Measurements from ENCODE around the gene MARK2. TPM values are rescaled to one million over a fixed set of nuclear protein-coding genes. Genes with fewer than 3 reads are reported as not detected.
"Not testable (repeated sequence)": the region's sequence is repeated elsewhere in the genome, so short reads cannot be mapped to it uniquely, and the experiment has no call there.

MARK2 gene
- 25.6 TPM for polyA plus RNA-seq (2013, experiment 1 of 2)
- polyA plus RNA-seq (2013, experiment 2 of 2): 25.6 TPM

- Histone ChIP-seq H3K4me1 (ENCODE audit: insufficient read depth, low read length) (peaks cover 37% of the 10 kb centered on the region), H3K27me3 (ENCODE audit: insufficient read depth, low read length) (no peaks in the 10 kb centered on the region), H3K9ac (ENCODE audit: low read depth, low read length) (peak within 1 kb of the TSS; percentile 86), H3K9me3 (ENCODE audit: insufficient read depth, low read depth, low read length) (no peaks in the 10 kb centered on the region), H3K27ac (ENCODE audit: low read depth, low read length) (peak within 1 kb of the TSS; percentile 82; the same call in 1 of the 2 replicates), H3K4me3 (ENCODE audit: low read length) (peak within 1 kb of the TSS; percentile 93), H3K36me3 (ENCODE audit: insufficient read depth, low read length) (0 out of 2 replicates have a peak, but pooled peaks cover 4% of the 10 kb centered on the region)
- under 1% methylated on average over 100 of the region's 100 CpGs for WGBS
Measured at GRCh38 chr11:63838678-63839507, at the start of gene MARK2. MARK2 (plus strand) TSS chr11:63839110; CDS start chr11:63839507, 397 bp downstream.

GRCh38 chr11:63791495-63792167, 47.3 kb upstream of the MARK2 start:
- Histone ChIP-seq H3K4me1 (ENCODE audit: insufficient read depth, low read length) (no peaks in the 10 kb centered on the region), H3K9ac (ENCODE audit: low read depth, low read length) (no peak overlapping the region)

GRCh38 chr11:63793161-63793560, 45.7 kb upstream of the MARK2 start:
- H3K27me3 ChIP-seq (ENCODE audit: insufficient read depth, low read length): no peaks in the 10 kb centered on the region
- peaks cover 20% of the 10 kb centered on the region for H3K9me3 ChIP-seq (ENCODE audit: insufficient read depth, low read depth, low read length)
- H3K27ac ChIP-seq (ENCODE audit: low read depth, low read length): no peak overlapping the region
- no peak overlapping the region for H3K4me3 ChIP-seq (ENCODE audit: low read length)
- H3K9ac ChIP-seq (ENCODE audit: low read depth, low read length): no peak overlapping the region
- H3K4me1 ChIP-seq (ENCODE audit: insufficient read depth, low read length): no peaks in the 10 kb centered on the region
- no peaks in the 10 kb centered on the region for H3K36me3 ChIP-seq (ENCODE audit: insufficient read depth, low read length)

More at GRCh38 chr11:63791495-63792167, 47.3 kb upstream of the MARK2 start:
- no peaks in the 10 kb centered on the region for H3K36me3 ChIP-seq (ENCODE audit: insufficient read depth, low read length)
- no peak overlapping the region for H3K27ac ChIP-seq (ENCODE audit: low read depth, low read length)
- H3K4me3 ChIP-seq (ENCODE audit: low read length): no peak overlapping the region
- H3K9me3 ChIP-seq (ENCODE audit: insufficient read depth, low read depth, low read length): peaks cover 20% of the 10 kb centered on the region
- H3K27me3 ChIP-seq (ENCODE audit: insufficient read depth, low read length): no peaks in the 10 kb centered on the region
- 91% methylated on average over 4 of the region's 6 CpGs for WGBS

GRCh38 chr11:63795066-63795465, 43.8 kb upstream of the MARK2 start:
- 94% methylated on average over 11 of the region's 11 CpGs for WGBS
- Histone ChIP-seq H3K27me3 (ENCODE audit: insufficient read depth, low read length) (no peaks in the 10 kb centered on the region), H3K36me3 (ENCODE audit: insufficient read depth, low read length) (no peaks in the 10 kb centered on the region), H3K9ac (ENCODE audit: low read depth, low read length) (no peak overlapping the region), H3K9me3 (ENCODE audit: insufficient read depth, low read depth, low read length) (peaks cover 20% of the 10 kb centered on the region), H3K4me3 (ENCODE audit: low read length) (no peak overlapping the region), H3K4me1 (ENCODE audit: insufficient read depth, low read length) (no peaks in the 10 kb centered on the region), H3K27ac (ENCODE audit: low read depth, low read length) (no peak overlapping the region)

GRCh38 chr11:63800921-63801320, 38.0 kb upstream of the MARK2 start:
- Histone ChIP-seq H3K4me3 (ENCODE audit: low read length) (no peak overlapping the region), H3K36me3 (ENCODE audit: insufficient read depth, low read length) (no peaks in the 10 kb centered on the region), H3K4me1 (ENCODE audit: insufficient read depth, low read length) (no peaks in the 10 kb centered on the region), H3K27ac (ENCODE audit: low read depth, low read length) (no peak overlapping the region), H3K27me3 (ENCODE audit: insufficient read depth, low read length) (no peaks in the 10 kb centered on the region), H3K9me3 (ENCODE audit: insufficient read depth, low read depth, low read length) (no peaks in the 10 kb centered on the region), H3K9ac (ENCODE audit: low read depth, low read length) (no peak overlapping the region)
- WGBS: 84% methylated on average over 4 of the region's 5 CpGs

GRCh38 chr11:63802637-63803414, 36.1 kb upstream of the MARK2 start:
- Histone ChIP-seq H3K27ac (ENCODE audit: low read depth, low read length) (no peak overlapping the region), H3K9ac (ENCODE audit: low read depth, low read length) (no peak overlapping the region), H3K4me3 (ENCODE audit: low read length) (no peak overlapping the region), H3K27me3 (ENCODE audit: insufficient read depth, low read length) (no peaks in the 10 kb centered on the region), H3K4me1 (ENCODE audit: insufficient read depth, low read length) (no peaks in the 10 kb centered on the region), H3K36me3 (ENCODE audit: insufficient read depth, low read length) (no peaks in the 10 kb centered on the region), H3K9me3 (ENCODE audit: insufficient read depth, low read depth, low read length) (no peaks in the 10 kb centered on the region)
- 90% methylated on average over 10 of the region's 10 CpGs for WGBS

- no peak overlapping the region for H3K27ac ChIP-seq (ENCODE audit: low read depth, low read length)
- 94% methylated on average over 6 of the region's 6 CpGs for WGBS
Measured at GRCh38 chr11:63804259-63804658, 34.7 kb upstream of the MARK2 start.

GRCh38 chr11:63805844-63806415, 33.0 kb upstream of the MARK2 start:
- Histone ChIP-seq H3K4me1 (ENCODE audit: insufficient read depth, low read length) (no peaks in the 10 kb centered on the region), H3K9ac (ENCODE audit: low read depth, low read length) (no peak overlapping the region)

More at GRCh38 chr11:63804259-63804658, 34.7 kb upstream of the MARK2 start:
- Histone ChIP-seq H3K27me3 (ENCODE audit: insufficient read depth, low read length) (no peaks in the 10 kb centered on the region), H3K9ac (ENCODE audit: low read depth, low read length) (no peak overlapping the region), H3K9me3 (ENCODE audit: insufficient read depth, low read depth, low read length) (no peaks in the 10 kb centered on the region), H3K4me1 (ENCODE audit: insufficient read depth, low read length) (no peaks in the 10 kb centered on the region), H3K4me3 (ENCODE audit: low read length) (no peak overlapping the region), H3K36me3 (ENCODE audit: insufficient read depth, low read length) (no peaks in the 10 kb centered on the region)

GRCh38 chr11:63810383-63810782, 28.5 kb upstream of the MARK2 start:
- H3K4me3 ChIP-seq (ENCODE audit: low read length); H3K27ac ChIP-seq (ENCODE audit: low read depth, low read length); H3K27me3 ChIP-seq (ENCODE audit: insufficient read depth, low read length); H3K36me3 ChIP-seq (ENCODE audit: insufficient read depth, low read length); H3K9ac ChIP-seq (ENCODE audit: low read depth, low read length); H3K9me3 ChIP-seq (ENCODE audit: insufficient read depth, low read depth, low read length): not testable (repeated sequence)
- 93% methylated on average over 11 of the region's 11 CpGs for WGBS
- peaks cover 12% of the 10 kb centered on the region for H3K4me1 ChIP-seq (ENCODE audit: insufficient read depth, low read length)

More at GRCh38 chr11:63805844-63806415, 33.0 kb upstream of the MARK2 start:
- Histone ChIP-seq H3K27ac (ENCODE audit: low read depth, low read length) (no peak overlapping the region), H3K36me3 (ENCODE audit: insufficient read depth, low read length) (no peaks in the 10 kb centered on the region), H3K9me3 (ENCODE audit: insufficient read depth, low read depth, low read length) (no peaks in the 10 kb centered on the region), H3K27me3 (ENCODE audit: insufficient read depth, low read length) (no peaks in the 10 kb centered on the region), H3K4me3 (ENCODE audit: low read length) (no peak overlapping the region)
- 94% methylated on average over 9 of the region's 9 CpGs for WGBS

- peaks cover 15% of the 10 kb centered on the region for H3K36me3 ChIP-seq (ENCODE audit: insufficient read depth, low read length)
- 0 out of 2 replicates have a peak, but pooled peaks cover 6% of the 10 kb centered on the region for H3K27me3 ChIP-seq (ENCODE audit: insufficient read depth, low read length)
- H3K9ac ChIP-seq (ENCODE audit: low read depth, low read length): no peak overlapping the region
- 0 out of 2 replicates have a peak overlapping the region, but pooled peaks have one; percentile 9 for H3K4me3 ChIP-seq (ENCODE audit: low read length)
- no peaks in the 10 kb centered on the region for H3K9me3 ChIP-seq (ENCODE audit: insufficient read depth, low read depth, low read length)
- 74% methylated on average over 3 of the region's 3 CpGs for WGBS
- H3K27ac ChIP-seq (ENCODE audit: low read depth, low read length): no peak overlapping the region
- H3K4me1 ChIP-seq (ENCODE audit: insufficient read depth, low read length): peaks cover 13% of the 10 kb centered on the region
Measured at GRCh38 chr11:63811522-63811921, 27.4 kb upstream of the MARK2 start.
